ENCODE data around the gene TK1.

Gene TK1

DNA sequence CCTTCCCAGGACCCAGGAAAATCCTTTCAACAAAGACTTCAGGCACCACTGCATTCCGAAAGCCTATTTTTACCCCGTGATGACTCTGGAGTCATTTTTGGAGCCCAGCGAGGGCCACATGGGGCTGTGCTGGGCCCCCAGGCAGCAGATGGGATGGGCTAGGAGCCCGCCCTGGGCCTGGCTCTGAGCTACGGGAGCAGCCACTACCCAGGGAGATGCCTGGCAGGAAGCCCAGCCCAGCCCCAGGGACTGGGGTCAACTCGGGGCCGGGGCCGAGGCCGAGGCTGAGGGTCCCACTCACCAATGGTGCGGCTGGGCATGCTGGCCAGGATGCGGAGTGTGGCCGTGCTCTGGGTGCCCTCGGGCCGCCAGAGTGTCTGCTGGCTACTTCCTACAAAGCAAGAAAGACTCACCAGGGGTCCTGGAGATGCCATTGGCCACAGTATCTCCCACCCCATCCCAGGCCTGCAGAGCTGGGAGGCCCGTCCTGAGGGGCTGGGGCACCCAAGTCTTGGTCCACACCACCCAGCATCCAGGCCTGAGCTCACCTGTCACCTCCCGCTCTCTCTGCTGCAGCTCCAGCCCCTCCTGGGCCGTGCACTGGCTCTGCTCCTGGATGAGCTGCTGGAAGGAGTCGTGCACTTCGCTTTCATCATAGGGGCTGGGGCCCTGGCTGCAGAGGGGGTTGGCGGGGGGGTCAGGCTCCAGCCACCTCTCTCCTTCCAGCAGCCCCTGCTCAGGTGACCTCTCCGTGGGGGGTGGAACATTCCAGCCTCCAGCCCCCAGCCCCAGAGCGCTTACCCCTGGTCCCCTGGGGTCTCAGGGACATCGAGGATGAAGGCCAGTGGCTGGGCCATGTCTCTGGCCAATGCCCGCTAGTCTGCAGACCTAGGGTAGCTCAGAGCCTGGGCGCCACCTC, 60.6 kb downstream of the TK1 start:
- ChIA-PET POLR2A (interaction anchor here (3.3 kb wide), 1 partner anchor 60 kb away, joined by 18 read pairs; the partner anchor contains the start of genes AFMID and TK1), CTCF (no interaction called here)
- DNase-seq (ENCODE audit: extremely low spot score) = no peak
- TF ChIP-seq HDGF (IDR thresholded peaks at IDR 0.05; ENCODE audit: borderline replicate concordance) = no peak
- TF ChIP-seq FOXK2 (IDR thresholded peaks at IDR 0.05) = no peak
- TF ChIP-seq BHLHE40 (IDR thresholded peaks at IDR 0.05; ENCODE audit: borderline replicate concordance) = no peak

DNA sequence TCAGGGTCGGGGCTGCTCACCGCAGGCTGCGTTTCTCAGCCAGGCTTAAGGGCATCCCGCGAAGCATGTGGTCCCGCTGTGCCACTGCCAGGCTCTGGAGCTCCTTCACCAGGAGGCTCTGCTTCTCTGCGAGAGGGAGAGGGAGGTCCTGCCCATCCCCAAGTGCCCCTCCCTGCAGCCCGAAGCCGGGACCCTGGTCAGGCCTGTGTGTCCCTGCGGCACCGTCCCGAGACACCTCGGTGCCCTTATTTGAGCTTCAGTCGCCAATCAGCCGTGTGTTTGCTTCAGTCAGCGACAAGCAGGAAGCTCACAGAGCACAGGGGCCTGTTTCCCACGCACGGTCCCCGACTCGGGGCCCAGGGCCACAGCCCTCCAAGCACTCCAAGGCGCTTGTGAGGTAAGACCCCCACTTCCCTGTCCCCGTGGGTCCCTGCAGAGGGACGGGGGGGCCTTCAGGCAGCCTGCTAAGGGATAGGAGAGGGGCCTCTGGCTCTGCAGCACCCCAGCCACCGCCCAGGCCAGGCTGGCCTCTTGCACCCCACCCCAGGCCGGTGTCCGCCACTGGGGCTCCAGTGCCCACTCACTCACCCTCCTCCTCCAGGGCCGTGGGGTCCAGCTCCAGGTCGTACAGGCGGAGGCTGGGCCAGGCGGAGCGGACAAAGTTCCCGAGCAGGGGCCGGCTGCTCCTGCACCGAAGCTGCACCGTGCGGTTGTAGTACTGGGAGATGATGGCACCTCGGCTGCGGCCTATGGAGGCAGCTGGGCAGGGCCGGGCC, 61.5 kb downstream of the TK1 start:
- POLR2A ChIA-PET = interaction anchor here (0.9 to 3.3 kb wide), 2 partner anchors 61 kb away, joined by 3 to 18 read pairs; partner anchors contain the start of genes AFMID and TK1
- DNase-seq (ENCODE audit: extremely low spot score) = no peak
- TF ChIP-seq HDGF (IDR thresholded peaks at IDR 0.05; ENCODE audit: borderline replicate concordance) = no peak
- no peak for TF ChIP-seq ZNF384 (IDR thresholded peaks at IDR 0.05)
- no peak for TF ChIP-seq CTBP1 (IDR thresholded peaks at IDR 0.05; ENCODE audit: borderline replicate concordance)
- no peak for TF ChIP-seq FOXA1 (IDR thresholded peaks at IDR 0.05)
- no peak for TF ChIP-seq NFRKB (IDR thresholded peaks at IDR 0.05)
- TF ChIP-seq FOXM1 (IDR thresholded peaks at IDR 0.05; ENCODE audit: borderline replicate concordance) = no peak
- no peak for TF ChIP-seq ARNT (IDR thresholded peaks at IDR 0.05)
- TF ChIP-seq SUZ12 (IDR thresholded peaks at IDR 0.05) = no peak
- no peak for TF ChIP-seq ELF4 (IDR thresholded peaks at IDR 0.05)
- CTCF ChIA-PET = interaction anchor here (0.6 kb wide), 2 partner anchors 12 to 37 kb away, joined by 3 to 4 read pairs; no protein-coding TSS in a partner anchor

DNA sequence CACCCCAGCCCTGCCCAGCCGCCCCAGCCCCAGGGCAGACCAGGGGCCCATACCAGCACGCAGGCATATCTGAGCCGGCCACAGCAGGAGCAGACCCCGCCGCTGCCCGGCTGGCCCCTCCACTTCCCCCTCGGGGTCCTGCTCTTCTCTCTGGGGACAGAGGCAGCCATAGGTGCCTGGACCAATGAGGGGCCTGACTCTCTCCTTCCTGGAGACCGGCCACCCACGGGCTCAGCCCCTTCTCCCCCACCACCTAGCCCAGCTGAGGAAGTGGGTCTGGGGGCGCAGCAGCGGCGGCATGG, 62.1 kb downstream of the TK1 start:
- TF ChIP-seq HDGF (IDR thresholded peaks at IDR 0.05; ENCODE audit: borderline replicate concordance) (no peak), ELF4 (IDR thresholded peaks at IDR 0.05) (no peak), NFRKB (IDR thresholded peaks at IDR 0.05) (no peak)
- no peak for DNase-seq (ENCODE audit: extremely low spot score)
- ChIA-PET POLR2A (interaction anchor here (0.9 kb wide), 1 partner anchor 62 kb away, joined by 3 read pairs; the partner anchor contains the start of gene TK1), CTCF (interaction anchor here (0.6 kb wide), 1 partner anchor 12 kb away, joined by 4 read pairs; no protein-coding TSS in a partner anchor)
